GF-D8 (cell line): Measurements from ENCODE around the gene ANKRD44.
"Not testable (repeated sequence)": the region's sequence is repeated elsewhere in the genome, so short reads cannot be mapped to it uniquely, and the experiment has no call there.

Experiments
- DNase-seq: peaks from one replicate; lab custom pipeline; 2025; lab: John Stamatoyannopoulos, UW

The ANKRD44 gene

DNA sequence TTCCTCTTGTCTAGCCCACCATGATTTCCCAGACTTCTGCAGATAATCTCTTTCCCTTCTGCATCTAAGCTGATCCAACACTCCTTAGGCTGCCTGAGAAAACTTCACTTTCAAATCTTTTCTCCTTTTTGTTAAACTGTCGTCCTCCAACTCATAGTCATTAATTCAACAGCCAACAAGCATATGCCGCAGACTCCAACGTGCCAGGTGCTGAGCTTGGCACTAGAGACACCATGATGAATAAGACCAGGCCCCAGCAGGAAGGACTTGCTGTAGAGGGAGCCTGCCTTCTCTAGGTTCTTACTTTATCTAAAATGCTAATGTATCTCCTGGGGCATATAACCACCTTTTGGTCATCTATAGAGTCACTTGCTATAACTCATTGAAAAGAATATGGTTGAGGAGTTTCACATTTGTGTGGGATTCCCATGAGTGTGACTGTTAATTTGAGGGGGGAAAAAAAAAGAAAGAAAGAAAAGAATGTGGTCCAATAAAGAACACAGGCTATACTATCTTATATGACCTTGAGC is 51.0 kb downstream of the ANKRD44 start:
- no peak for DNase-seq

DNA sequence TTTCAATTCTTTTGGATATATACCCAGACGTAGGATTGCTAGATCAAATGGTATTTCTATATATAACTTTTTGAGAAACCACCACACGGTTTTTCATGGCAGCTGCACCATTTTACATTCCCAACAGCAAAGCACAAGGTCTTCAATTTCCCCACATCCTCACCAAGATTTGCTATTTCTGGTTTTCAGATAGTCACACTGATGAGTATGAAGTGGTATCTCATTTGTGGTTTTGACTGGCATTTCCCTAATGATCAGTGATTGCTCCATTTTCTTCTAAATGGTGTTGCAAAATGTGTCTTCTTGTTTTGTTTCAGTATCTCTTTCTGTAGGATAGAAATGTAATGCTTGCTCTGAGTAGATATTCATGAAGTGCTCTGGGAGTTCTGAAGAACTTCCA is 52.0 kb downstream of the ANKRD44 start:
- DNase-seq: peak; percentile 90

DNA sequence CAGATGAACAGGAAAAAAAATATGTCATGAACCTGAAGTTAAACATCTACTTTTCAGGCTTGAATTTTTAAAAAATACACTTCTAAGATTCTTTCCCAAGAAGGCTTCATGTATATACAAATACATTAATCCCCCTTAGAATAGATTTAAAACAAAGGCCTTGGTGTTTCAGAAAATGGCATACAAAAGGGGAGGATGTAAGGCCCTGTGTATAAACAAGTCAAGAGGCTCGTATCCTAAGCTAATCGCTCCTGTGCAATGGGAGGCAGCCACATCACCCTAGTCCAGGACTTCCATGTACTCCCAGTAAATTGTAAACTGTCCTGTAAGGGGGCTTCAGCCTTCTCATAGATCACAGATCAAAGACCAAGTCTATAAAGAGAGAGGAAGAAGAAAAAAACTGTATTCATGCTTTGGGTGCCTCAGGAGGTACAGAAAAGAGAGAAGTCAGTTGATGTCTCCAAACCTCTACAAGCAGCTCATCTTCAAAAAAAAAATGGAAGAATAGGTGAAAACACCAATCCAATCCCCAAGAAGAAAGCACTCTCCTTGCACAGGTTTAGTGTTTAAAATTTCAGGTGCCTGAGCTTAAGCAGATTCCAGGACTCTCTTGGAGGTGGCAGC is 53.9 kb downstream of the ANKRD44 start:
- DNase-seq: no peak

DNA sequence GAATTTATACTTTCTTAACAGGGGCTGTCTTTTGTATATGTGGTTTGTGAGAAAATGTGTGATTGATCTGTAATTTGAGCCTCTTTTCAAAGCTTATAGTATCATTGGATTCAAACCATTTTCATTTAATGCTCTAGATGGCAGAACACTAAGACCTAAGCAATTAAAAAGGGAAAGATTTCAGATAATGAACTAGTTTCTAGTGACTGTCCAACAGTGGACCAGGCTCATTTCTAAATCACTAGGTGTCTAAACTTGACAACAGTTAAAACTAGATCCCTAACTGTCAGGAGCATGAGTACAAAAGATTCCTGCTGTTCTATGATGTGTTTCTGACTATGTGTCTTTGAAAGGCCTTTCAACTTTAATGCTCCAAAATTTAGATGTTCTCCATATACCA is 54.6 kb downstream of the ANKRD44 start:
- no peak for DNase-seq

DNA sequence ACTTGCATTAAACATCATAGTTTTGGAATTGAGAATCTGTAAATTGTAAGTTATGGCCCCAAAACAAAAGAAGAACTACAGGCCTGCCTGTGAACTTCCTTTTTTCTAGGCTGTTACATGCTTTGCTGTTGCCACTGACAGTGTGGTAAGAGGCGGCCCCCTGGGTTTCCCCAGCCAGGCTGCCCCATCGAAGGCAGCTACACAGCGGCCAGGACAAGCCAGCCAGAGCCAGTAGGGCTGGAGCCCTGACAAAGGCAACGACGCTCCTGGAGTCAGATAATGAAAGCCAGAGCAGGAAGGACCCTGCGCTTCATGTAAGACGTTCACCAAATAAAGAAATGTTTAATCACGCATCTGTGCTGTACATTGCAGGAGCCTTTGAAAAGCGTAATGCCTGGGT is 55.0 kb downstream of the ANKRD44 start:
- peak; percentile 90 for DNase-seq

DNA sequence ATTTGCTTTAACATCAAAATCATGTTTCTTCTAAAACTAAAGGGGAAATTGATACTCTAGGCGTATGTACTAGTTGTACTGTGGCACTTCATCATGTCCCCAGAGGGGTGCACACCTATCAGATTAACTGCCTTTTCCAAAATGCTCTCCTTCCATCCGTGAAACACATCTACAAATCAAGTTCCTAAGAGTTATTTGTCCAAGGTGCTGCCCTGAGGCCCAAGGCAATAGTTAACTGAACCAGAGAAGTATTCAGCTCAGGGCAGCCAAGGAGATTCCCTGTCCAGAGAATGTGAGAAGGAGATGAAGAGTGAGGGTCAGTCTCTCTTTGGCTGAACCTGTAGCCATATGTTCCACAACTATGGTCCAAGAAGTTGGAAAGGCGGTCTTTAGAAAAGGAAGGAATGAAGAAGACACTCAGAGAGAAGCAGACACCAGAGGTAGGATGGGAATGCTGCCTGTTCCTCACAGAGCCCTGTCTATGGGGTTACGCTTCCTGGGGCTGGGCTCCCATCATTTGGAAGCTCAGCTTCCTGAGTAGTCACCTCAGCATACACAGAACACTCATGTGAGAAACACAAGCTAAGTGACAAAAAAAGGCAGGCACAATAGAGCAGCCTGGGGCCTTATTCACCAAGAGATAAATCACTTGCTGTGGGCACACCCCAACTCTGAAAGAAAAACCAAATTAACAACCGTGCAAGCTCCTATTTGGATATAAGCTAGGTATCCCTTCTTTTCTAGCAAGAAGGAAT is 55.6 kb downstream of the ANKRD44 start:
- DNase-seq: no peak

DNA sequence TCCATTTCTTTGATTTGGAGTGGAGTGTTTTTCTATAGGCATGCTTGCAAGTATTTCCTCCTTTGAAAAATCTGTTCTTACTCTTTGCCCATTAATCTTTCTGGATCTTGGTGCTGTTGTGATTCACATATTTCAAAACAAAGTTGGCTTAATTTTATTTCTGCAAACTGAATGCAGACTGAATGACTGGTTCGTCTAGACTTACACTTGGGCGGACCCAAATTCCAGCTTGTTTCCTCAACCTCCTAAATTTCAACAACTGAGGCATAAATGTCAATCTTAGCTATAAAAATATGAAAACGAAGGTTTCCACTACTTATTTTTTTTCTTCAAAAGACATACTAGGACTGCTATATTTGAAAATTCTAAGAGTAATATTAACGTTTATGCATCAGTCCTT is 59.0 kb downstream of the ANKRD44 start:
- no peak for DNase-seq

DNA sequence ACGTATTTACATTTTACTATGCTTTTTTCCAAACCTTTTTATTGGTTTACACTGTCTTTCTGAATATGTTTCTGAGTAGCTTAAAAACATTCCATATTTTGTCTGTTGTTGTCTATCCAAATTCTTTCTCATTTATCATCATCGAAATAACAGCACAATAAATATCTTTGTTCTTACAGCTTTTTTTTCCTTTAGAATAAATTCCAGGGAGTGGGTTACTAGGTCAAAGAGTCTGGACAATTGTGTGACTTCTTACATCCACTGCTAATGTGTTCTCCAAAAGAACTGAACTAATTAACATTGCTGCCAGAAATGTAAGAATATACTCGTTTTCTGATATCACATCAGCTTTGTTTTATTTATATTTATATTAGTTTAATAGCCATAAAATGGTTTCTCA is 59.4 kb downstream of the ANKRD44 start:
- no peak for DNase-seq

DNA sequence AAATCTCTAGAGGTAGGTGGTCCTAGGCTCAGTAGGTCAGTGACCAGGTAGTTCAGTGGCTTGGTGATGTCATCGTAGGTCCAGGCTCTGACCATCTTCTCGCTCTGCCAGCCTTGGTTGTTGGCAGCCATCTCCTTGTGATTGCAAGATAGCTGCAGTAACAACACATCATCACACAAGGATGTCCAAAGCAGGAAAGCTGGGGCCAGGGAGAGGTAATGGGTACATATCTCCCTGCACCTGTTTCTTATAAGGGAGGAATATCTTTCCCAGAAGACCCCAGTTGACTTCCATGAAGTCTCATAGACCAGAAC is 60.5 kb downstream of the ANKRD44 start:
- no peak for DNase-seq

DNA sequence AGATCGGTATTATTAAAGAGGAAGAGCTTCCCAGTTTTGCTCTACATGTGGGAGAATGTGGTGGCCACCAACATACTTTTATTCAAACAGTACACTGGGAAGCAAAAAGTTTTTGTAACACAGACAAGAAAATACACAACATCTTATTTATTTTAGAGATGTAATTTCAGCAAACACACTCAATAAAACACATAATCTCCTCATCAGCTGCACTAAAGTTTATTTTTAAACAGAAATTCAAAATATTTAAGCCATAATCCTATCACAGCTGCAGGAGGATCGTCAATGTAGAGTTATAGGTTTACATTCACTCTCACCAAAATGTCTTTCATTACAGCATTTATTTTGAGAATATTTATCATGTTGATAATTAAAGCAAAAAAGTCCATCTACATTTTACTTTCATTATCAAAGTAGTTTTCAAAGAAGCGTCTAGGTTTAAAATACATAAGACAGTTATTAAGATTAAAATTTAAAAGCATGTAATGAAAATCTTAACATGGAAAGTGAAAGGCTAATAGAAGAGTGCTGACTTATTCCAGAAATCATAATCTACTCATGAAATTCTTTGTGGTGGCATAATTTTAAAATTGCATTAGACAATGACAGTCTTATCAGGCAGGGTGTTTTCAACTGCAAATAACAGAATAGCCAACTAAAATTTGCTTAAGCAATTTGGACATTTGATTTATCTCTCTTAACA is 61.0 kb downstream of the ANKRD44 start:
- no peak for DNase-seq

DNA sequence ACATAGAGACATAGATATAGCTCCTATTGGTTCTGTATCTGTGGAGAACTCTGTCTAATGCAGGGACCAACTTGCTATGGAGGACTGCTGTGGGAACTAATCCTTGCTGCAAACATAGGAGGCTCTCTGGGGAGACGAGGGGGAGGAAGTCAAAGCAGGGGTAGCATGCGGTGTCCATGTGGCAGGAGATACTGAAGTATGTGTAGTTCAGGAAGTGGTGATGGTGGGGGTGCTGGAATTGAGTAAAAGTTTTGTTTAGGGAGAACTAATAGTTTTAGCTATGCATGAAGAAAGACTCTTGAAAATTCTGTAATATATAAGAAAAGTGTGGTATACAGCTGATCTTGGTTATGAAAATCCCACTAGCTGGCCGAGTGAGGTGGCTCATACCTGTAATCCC is 62.0 kb downstream of the ANKRD44 start:
- DNase-seq: peak; percentile 73

DNA sequence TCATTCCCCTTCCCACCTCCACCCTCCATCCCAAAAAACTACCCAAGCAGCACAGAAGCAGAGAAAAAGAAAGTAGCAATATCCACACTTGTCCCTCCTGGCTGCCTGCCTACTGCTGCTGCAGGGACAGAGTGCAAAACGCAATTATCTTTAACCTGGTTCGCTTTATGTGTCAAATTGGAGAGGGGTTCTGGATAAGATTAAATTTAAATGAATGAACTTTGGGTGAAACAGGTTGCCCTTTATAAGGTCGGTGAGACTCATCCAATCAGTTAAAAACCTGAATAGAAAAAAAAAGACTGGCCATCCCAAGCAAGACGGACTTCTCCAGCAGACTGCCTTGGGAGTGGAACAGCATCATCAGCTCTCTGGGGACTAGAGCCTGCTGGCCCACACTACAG is 62.6 kb downstream of the ANKRD44 start:
- no peak for DNase-seq

DNA sequence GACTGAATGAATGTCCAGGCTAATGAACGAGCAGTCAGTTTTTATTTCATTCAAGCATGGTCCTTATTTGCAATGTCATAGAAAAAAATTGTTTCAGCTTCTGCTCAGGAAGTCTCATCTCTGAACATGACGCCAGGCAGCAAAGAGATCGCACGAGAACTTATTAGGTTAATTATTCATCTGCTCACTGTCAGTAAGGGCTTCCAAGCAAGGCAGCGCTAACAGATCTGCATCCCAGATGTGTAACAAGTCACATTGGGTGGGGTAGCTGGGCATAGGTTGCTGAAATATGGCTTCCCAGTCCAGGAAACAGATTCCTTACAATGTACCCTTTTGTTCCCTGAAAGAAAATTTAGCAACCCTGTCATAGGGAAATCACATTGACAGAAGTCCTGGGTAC is 63.5 kb downstream of the ANKRD44 start:
- no peak for DNase-seq

DNA sequence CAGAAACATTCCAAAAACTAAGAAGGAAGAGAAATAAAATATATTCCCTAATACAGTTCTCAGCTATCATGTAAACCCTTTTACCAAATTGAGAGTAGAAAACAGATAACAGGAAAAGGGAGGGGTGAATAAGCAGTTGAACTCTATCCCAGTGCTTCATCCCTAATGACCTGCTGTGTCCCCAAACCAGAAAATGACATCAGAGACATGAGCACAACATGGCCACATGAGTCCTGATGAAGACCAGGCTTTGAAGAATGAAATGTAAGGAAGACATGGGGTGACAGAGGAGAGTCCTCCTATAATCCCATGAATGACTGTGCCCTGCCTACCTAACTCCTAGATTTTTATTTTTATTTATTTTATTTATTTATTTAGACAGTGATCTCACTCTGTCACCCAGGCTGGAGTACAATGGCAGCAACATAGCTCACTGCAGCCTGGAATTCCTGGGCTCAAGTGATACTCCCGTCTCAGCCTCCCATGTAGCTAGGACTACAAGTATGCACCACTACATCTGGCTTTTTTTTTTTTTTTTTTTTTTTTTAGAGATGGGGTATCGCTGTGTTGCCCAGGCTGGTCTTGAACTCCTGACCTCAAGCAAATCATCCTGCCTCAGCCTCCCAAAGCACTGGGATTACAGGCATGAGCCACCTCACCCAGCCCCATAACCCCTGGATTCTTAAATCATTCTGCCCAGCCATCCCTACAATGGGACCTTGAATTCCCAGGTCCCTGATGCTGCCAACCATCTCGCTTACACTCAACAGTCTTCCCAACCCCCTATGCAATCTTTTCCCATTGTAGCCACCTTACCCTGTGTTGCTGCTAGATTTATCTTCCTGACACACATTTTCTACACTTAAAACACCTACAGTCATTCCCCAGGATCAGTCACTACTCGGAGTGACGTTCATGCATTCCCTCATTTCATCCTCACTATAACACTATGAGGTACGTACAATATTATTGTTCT is 64.5 kb downstream of the ANKRD44 start:
- DNase-seq: no peak

DNA sequence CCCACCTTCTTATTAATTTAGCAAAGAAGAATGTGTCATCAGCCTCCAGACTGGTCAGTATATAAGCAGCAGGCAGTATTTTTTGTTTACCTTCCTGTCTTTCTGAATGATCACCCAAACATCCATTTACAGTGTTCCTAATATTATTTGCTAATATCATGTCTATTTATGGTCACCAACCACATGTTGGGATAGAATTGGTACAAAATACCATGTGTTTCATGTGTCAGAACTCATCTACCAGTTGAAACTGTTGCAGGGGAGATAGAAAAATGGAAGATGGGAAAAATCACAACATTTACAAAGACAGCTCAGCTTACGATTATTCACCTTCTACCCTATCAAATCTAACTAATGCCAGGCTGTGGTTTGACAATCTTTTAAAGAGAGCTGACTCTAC is 66.2 kb downstream of the ANKRD44 start:
- DNase-seq: no peak

DNA sequence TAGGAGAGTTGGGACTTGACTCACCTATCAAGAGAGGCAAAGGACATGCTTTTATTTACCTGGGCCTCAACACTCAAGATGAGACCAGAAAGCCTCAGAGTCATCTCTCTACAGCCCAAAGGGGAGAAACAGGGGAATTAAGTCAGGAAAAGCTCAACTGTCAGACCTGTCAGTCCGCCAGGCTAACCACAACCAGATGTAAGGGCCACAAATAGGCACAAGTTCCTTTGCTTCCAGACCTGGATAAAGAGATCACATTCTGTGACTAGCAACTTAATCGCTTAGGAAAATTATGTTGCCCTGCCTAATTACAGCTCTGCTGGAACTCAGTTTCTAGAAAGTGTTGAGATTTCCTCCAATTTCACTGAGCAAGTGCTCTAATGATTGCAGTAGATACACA is 67.9 kb downstream of the ANKRD44 start:
- no peak for DNase-seq

DNA sequence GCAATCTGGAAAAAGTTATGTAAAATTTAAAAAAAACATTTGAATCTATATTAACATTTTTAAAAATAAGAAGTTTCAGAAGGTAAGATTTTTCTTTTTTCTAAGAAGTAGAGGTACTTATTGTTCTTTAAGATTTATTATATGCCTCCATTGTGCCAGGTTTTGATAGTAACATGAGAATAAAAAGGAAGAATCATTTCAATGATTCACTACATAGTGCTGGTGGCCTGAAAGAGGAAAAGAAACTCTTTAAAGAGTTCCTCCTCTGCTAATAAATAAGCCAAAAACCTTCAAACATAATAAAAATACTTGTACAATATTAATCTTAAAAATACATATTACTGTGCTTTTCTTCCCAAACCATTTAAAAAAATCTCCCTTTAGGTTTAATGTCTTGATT is 69.0 kb downstream of the ANKRD44 start:
- DNase-seq: no peak

DNA sequence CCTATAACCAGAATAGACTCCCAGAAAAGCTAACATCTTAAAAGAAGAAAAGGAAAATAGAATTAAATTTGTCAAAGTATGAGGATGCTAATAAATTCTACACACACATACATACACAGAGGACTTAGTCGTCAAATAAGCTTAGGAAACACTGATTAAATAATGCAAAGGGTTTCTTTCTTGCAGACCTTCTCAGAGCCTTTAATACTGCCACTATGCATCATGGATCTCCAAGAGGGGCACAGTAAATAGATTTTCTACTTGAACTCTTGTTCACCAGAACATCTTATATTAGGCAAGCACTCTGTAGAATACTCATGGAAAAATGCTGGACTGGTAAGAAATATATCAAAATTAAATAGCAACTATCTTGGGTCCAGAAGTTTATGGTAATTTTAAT is 69.4 kb downstream of the ANKRD44 start:
- DNase-seq: no peak

DNA sequence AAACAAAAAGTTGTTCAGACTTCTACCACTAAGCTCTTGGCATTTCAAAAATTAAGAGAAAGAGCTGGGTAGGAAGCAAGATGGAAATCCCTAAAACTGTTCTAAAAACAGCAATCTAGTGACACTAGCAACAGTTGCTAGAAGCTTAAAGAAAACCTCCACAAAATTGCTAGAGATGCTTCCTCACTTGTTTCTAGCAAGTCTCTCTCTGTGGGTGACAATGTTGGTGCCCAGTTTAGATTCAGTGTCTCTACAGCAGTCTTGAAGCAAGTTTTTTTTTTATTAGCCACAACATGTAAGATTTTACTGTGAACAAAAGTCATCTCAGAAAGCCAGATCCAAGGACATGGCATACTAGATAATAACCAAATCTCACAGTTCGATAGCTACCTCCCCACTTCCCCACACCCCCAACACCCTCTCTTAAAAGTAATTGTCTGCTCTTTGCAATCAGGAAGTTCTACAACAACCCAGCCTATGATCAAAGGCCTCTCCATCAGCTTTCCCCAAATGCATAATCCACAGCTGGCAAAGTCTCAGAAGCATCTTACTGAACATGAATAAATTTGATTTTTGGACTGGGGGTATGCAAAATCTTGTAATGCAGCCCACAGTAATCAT is 70.0 kb downstream of the ANKRD44 start:
- DNase-seq: no peak

DNA sequence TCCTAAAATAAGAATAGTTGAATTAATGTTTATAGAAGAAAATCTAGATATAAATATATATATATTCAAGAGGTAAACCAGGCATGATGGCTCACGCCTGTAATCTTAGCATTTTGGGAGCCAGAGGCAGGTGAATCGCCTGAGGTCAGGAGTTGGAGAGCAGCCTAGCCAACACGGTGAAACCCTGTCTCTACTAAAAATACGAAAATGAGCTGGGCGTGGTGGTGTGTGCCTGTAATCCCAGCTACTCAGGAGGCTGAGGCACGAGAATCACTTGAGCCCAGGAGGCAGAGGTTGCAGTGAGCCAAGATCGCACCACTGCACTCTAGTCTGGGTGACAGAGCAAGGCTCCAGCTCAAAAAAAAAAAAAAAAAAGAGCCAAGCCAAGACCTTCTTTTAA is 70.6 kb downstream of the ANKRD44 start:
- DNase-seq: not testable (repeated sequence)

DNA sequence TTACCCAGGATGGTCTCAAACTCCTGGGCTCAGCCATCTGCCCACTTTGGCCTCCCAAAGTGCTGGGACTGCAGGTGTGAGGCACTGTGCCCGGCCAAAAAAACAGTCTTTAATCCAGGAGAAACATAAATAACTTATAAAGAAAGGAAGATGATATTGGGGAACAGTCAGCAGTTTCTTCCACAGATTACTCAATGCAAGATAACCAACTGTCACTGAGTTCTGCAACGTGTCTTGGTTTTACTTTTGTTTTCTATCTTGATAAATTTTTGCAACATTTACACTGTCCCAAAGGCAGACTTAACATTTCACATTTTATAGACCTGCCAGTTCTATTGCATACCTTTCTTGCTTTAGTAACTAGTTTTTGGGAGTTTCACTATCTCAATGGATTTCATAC is 71.1 kb downstream of the ANKRD44 start:
- no peak for DNase-seq

DNA sequence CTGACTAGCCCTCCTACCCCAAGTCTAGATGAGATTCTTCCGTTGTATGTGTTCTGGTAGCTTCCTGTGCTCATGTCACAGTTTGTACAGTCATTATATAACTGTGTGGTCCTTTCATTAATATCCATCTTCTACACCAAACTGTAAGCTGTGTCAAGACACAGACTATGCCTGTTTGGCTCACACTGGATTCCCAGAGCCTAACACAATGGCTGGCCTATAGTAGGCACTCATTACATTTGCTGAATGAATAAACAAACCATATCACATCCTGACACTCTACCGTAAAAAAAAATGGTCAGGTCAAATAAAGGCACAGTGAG is 72.6 kb downstream of the ANKRD44 start:
- no peak for DNase-seq
